Ecto neural progenitor cell (in vitro differentiated cells): ENCODE measurements around the gene KRTAP12-1.
"Not testable (repeated sequence)": the region's sequence is repeated elsewhere in the genome, so short reads cannot be mapped to it uniquely, and the experiment has no call there.

Experiments
- DNase-seq: peaks from one replicate; pipeline ENCODE4 v3.0.0-alpha.2; 2018; ENCODE audit warnings: low spot score

The KRTAP12-1 gene

GRCh38 chr21:44644878-44645277 is 37.1 kb downstream of the KRTAP12-1 start:
- DNase-seq, result no peak

- DNase-seq, result peak; percentile 45
These were observed 38.1 kb downstream of the KRTAP12-1 start for GRCh38 chr21:44643741-44644310.

GRCh38 chr21:44640761-44641160 is 41.2 kb downstream of the KRTAP12-1 start:
- peak; percentile 32 for DNase-seq

GRCh38 chr21:44639331-44639655 is 42.7 kb downstream of the KRTAP12-1 start:
- DNase-seq, result no peak

- peak; percentile 35 for DNase-seq
These were observed 43.2 kb downstream of the KRTAP12-1 start for GRCh38 chr21:44638506-44639330.

GRCh38 chr21:44637851-44638348 is 44.1 kb downstream of the KRTAP12-1 start:
- DNase-seq, result not testable (repeated sequence)

GRCh38 chr21:44637018-44637850 is 44.7 kb downstream of the KRTAP12-1 start, which contains the start of gene KRTAP10-10:
Gene KRTAP10-10 (plus strand): TSS chr21:44637356. CDS start chr21:44637418, 62 bp downstream.
- DNase-seq, result peak; percentile 54

- DNase-seq, result peak; percentile 36
These were observed 45.5 kb downstream of the KRTAP12-1 start for GRCh38 chr21:44636209-44637017.

- DNase-seq, result no peak
These were observed 49.9 kb downstream of the KRTAP12-1 start for GRCh38 chr21:44632067-44632466.
